ENCODE results near the gene CACNA1D. TPM values are rescaled to one million over a fixed set of nuclear protein-coding genes. Genes with fewer than 3 reads are reported as not detected.

The CACNA1D gene
- total RNA-seq, 3 donors from 2014 or later = 0.96 to 50.3 (median 32.1) TPM

GRCh38 chr3:53583161-53583690 is 88.8 kb downstream of the CACNA1D start:
- Histone ChIP-seq H3K27me3 (no peaks in the 10 kb centered on the region), H3K9me3 (no peaks in the 10 kb centered on the region), H3K27ac (no peak overlapping the region), H3K4me1 (no peaks in the 10 kb centered on the region), H3K4me3 (no peak overlapping the region), H3K36me3 (no peaks in the 10 kb centered on the region)
- TF ChIP-seq, protein P1, sequence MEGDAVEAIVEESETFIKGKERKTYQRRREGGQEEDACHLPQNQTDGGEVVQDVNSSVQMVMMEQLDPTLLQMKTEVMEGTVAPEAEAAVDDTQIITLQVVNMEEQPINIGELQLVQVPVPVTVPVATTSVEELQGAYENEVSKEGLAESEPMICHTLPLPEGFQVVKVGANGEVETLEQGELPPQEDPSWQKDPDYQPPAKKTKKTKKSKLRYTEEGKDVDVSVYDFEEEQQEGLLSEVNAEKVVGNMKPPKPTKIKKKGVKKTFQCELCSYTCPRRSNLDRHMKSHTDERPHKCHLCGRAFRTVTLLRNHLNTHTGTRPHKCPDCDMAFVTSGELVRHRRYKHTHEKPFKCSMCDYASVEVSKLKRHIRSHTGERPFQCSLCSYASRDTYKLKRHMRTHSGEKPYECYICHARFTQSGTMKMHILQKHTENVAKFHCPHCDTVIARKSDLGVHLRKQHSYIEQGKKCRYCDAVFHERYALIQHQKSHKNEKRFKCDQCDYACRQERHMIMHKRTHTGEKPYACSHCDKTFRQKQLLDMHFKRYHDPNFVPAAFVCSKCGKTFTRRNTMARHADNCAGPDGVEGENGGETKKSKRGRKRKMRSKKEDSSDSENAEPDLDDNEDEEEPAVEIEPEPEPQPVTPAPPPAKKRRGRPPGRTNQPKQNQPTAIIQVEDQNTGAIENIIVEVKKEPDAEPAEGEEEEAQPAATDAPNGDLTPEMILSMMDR (IDR thresholded peaks at IDR 0.05) = no peak
- TF ChIP-seq POLR2A (IDR thresholded peaks at IDR 0.05) (no peak), POLR2AphosphoS5 (IDR thresholded peaks at IDR 0.05) (no peak)
- intact Hi-C loops (cut with DNase I; ENCODE audit: low total_unique reads) = no loop called here
- no peak for DNase-seq (ENCODE audit: low spot score in 2 of 2)

- H3K9me3 ChIP-seq = no peaks in the 10 kb centered on the region
- TF ChIP-seq, protein P1 (IDR thresholded peaks at IDR 0.05) = no peak
- no peak for TF ChIP-seq POLR2A (IDR thresholded peaks at IDR 0.05)
- no peak for TF ChIP-seq POLR2AphosphoS5 (IDR thresholded peaks at IDR 0.05)
- H3K27me3 ChIP-seq = no peaks in the 10 kb centered on the region
- H3K4me1 ChIP-seq = no peaks in the 10 kb centered on the region
- DNase-seq (ENCODE audit: low spot score in 2 of 2) = no peak
- H3K27ac ChIP-seq = no peak overlapping the region
- H3K36me3 ChIP-seq = no peaks in the 10 kb centered on the region
- intact Hi-C loops (cut with DNase I; ENCODE audit: low total_unique reads) = no loop called here
- H3K4me3 ChIP-seq = no peak overlapping the region
These were observed 90.6 kb downstream of the CACNA1D start for GRCh38 chr3:53585049-53585448.

- Histone ChIP-seq H3K4me3 (no peak overlapping the region), H3K27me3 (no peaks in the 10 kb centered on the region), H3K27ac (no peak overlapping the region), H3K36me3 (no peaks in the 10 kb centered on the region), H3K9me3 (no peaks in the 10 kb centered on the region), H3K4me1 (no peaks in the 10 kb centered on the region)
- TF ChIP-seq, protein P1 (IDR thresholded peaks at IDR 0.05) = no peak
- TF ChIP-seq POLR2A (IDR thresholded peaks at IDR 0.05) (no peak), POLR2AphosphoS5 (IDR thresholded peaks at IDR 0.05) (no peak)
- DNase-seq (ENCODE audit: low spot score in 2 of 2) = no peak
- intact Hi-C loops (cut with DNase I; ENCODE audit: low total_unique reads) = no loop called here
These were observed 91.2 kb downstream of the CACNA1D start for GRCh38 chr3:53585627-53586026.

DNA sequence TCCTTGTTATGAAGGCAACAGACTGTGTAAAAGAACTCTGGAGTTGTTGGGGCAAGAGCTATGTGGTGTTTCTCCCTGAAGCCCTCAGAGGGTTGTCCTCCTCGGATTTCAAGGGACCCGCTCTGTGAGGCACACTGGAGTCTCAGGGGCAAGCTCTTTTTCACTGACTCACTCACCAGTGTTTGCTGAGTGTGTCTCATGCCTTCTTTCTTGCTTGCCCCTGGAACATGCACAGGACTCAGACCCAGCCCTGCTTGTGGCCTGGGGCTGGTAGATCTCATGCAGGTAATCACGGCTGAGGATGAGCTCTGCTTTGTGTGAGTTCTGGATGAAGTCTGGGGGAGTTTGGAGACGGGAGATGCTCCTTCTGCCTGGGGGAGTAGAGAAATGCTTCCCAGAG is 93.7 kb downstream of the CACNA1D start:
- Histone ChIP-seq H3K27me3 (no peaks in the 10 kb centered on the region), H3K4me1 (no peaks in the 10 kb centered on the region), H3K36me3 (no peaks in the 10 kb centered on the region), H3K9me3 (no peaks in the 10 kb centered on the region), H3K4me3 (no peak overlapping the region), H3K27ac (no peak overlapping the region)
- intact Hi-C loops (cut with DNase I; ENCODE audit: low total_unique reads) = no loop called here
- no peak for DNase-seq (ENCODE audit: low spot score in 2 of 2)
- TF ChIP-seq POLR2A (IDR thresholded peaks at IDR 0.05) = no peak
- TF ChIP-seq, protein P1 (IDR thresholded peaks at IDR 0.05) = no peak
- no peak for TF ChIP-seq POLR2AphosphoS5 (IDR thresholded peaks at IDR 0.05)

GRCh38 chr3:53589201-53589600 is 94.8 kb downstream of the CACNA1D start:
- no peak overlapping the region for H3K4me3 ChIP-seq
- DNase-seq (ENCODE audit: low spot score in 2 of 2) = no peak
- H3K9me3 ChIP-seq = no peaks in the 10 kb centered on the region
- no peak overlapping the region for H3K27ac ChIP-seq
- TF ChIP-seq, protein P1 (IDR thresholded peaks at IDR 0.05) = no peak
- TF ChIP-seq POLR2AphosphoS5 (IDR thresholded peaks at IDR 0.05) (no peak), POLR2A (IDR thresholded peaks at IDR 0.05) (no peak)
- intact Hi-C loops (cut with DNase I; ENCODE audit: low total_unique reads) = no loop called here
- no peaks in the 10 kb centered on the region for H3K4me1 ChIP-seq
- H3K36me3 ChIP-seq = no peaks in the 10 kb centered on the region
- no peaks in the 10 kb centered on the region for H3K27me3 ChIP-seq
